GM23338 (cell line): ENCODE data around the gene P2RY6. TPM values are rescaled to one million over a fixed set of nuclear protein-coding genes. Genes with fewer than 3 reads are reported as not detected.

Experiments
- ATAC-seq: fragments of 200-7000 bp; cut with Tn5 transposase; 3 replicates; pipeline ENCODE4 v1.9.1; 2020
- DNase-seq: peaks from one replicate; pipeline ENCODE4 v3.0.0-alpha.2; 2015; ENCODE audit warnings: low spot score
- H2AFZ ChIP-seq: fragments of 200-600 bp; sonication (generic); 2 replicates; pipeline ENCODE4 v1.8.0; 2016; ENCODE audit warnings: antibody characterized with exemption, mild to moderate bottlenecking, moderate library complexity
- H3F3A ChIP-seq: fragments of 200-600 bp; sonication (generic); replicated peaks from 2 replicates; pipeline ENCODE4 v1.8.0; 2017; ENCODE audit warnings: antibody characterized with exemption, mixed run types, low read depth
- H3K27ac ChIP-seq: fragments of 200-600 bp; sonication (generic); 2 replicates; pipeline ENCODE4 v1.6.1; 2016; ENCODE audit warnings: low read depth
- H3K27me3 ChIP-seq: fragments of 200-600 bp; sonication (generic); 2 replicates; pipeline ENCODE4 v1.8.0; 2016; ENCODE audit warnings: mild to moderate bottlenecking, mixed run types, moderate library complexity; ENCODE audit not compliant: insufficient read depth
- H3K36me3 ChIP-seq: fragments of 200-600 bp; sonication (generic); 2 replicates; pipeline ENCODE4 v1.8.0; 2016; ENCODE audit warnings: mild to moderate bottlenecking; ENCODE audit not compliant: insufficient read depth
- H3K4me1 ChIP-seq: fragments of 200-600 bp; sonication (generic); 2 replicates; pipeline ENCODE4 v1.8.0; 2016; ENCODE audit warnings: mild to moderate bottlenecking, moderate library complexity; ENCODE audit not compliant: insufficient read depth
- H3K4me2 ChIP-seq: fragments of 200-600 bp; sonication (generic); 2 replicates; pipeline ENCODE4 v1.7.1; 2017; ENCODE audit warnings: mixed run types
- H3K4me3 ChIP-seq: fragments of 200-600 bp; sonication (generic); 2 replicates; pipeline ENCODE4 v1.6.1; 2016; ENCODE audit warnings: mixed run types
- H3K79me2 ChIP-seq: fragments of 200-600 bp; sonication (generic); replicated peaks from 2 replicates; pipeline ENCODE4 v1.8.0; 2017; ENCODE audit warnings: mild to moderate bottlenecking; ENCODE audit not compliant: insufficient read depth
- H3K9me2 ChIP-seq: fragments of 200-600 bp; sonication (generic); 2 replicates; pipeline ENCODE4 v1.8.0; 2017; ENCODE audit not compliant: insufficient read depth
- H4K20me1 ChIP-seq: fragments of 200-600 bp; sonication (generic); replicated peaks from 2 replicates; pipeline ENCODE4 v1.8.0; 2017; ENCODE audit warnings: mild to moderate bottlenecking; ENCODE audit not compliant: insufficient read depth
- H3K27ac Mint-ChIP-seq: 2 replicates; pipeline ENCODE4 v1.8.0; 2020; ENCODE audit warnings: inconsistent platforms, mild to moderate bottlenecking, moderate library complexity, mixed read lengths
- H3K27me3 Mint-ChIP-seq: 3 replicates; pipeline ENCODE4 v1.8.0; 2022; ENCODE audit warnings: low read depth, mild to moderate bottlenecking, moderate library complexity, mixed read lengths, inconsistent platforms; ENCODE audit not compliant: insufficient read depth, poor library complexity
- H3K36me3 Mint-ChIP-seq: 3 replicates; pipeline ENCODE4 v1.8.0; 2021; ENCODE audit warnings: low read depth, mild to moderate bottlenecking, inconsistent platforms, moderate library complexity, mixed read lengths
- H3K4me1 Mint-ChIP-seq: 3 replicates; pipeline ENCODE4 v1.8.0; 2020; ENCODE audit warnings: mild to moderate bottlenecking, inconsistent platforms, mixed read lengths
- H3K4me3 Mint-ChIP-seq: 3 replicates; pipeline ENCODE4 v1.8.0; 2021; ENCODE audit warnings: moderate library complexity, mild to moderate bottlenecking, inconsistent platforms, mixed read lengths
- H3K9me3 Mint-ChIP-seq: 3 replicates; pipeline ENCODE4 v1.8.0; 2020; ENCODE audit warnings: moderate library complexity, mild to moderate bottlenecking, inconsistent platforms, mixed read lengths
- CREB1 ChIP-seq: fragments of 250-450 bp; sonication (Bioruptor Pico); IDR thresholded peaks from 2 replicates; pipeline ENCODE4 v1.5.0; 2020; ENCODE audit warnings: low read depth, mild to moderate bottlenecking, moderate library complexity
- EZH2 ChIP-seq: fragments of 200-600 bp; sonication (generic); IDR thresholded peaks from one replicate; pipeline ENCODE4 v1.8.0; 2017; ENCODE audit warnings: antibody characterized with exemption, mild to moderate bottlenecking, low read depth; ENCODE audit not compliant: unreplicated experiment
- EZH2phosphoT487 ChIP-seq: fragments of 200-600 bp; sonication (generic); IDR thresholded peaks from one replicate; pipeline ENCODE4 v1.8.1; 2018; ENCODE audit warnings: antibody characterized with exemption; ENCODE audit not compliant: unreplicated experiment
- JUNB ChIP-seq: IDR thresholded peaks from one replicate; pipeline ENCODE4 v1.6.1; 2016; ENCODE audit warnings: antibody characterized with exemption; ENCODE audit not compliant: unreplicated experiment
- NANOG ChIP-seq: IDR thresholded peaks from 2 replicates; pipeline ENCODE4 v1.6.1; 2016; ENCODE audit warnings: antibody characterized with exemption, borderline replicate concordance
- POLR2AphosphoS5 ChIP-seq: IDR thresholded peaks from 2 replicates; pipeline ENCODE4 v1.6.1; 2016; ENCODE audit warnings: antibody characterized with exemption, low read depth
- STAT1 ChIP-seq: IDR thresholded peaks from one replicate; pipeline ENCODE4 v1.6.1; 2016; ENCODE audit warnings: antibody characterized with exemption; ENCODE audit not compliant: unreplicated experiment
- ZNF114 ChIP-seq: fragments of 250-450 bp; sonication (Bioruptor Pico); IDR thresholded peaks from 2 replicates; pipeline ENCODE4 v1.5.0; 2020; ENCODE audit warnings: mild to moderate bottlenecking, moderate library complexity
- ZNF331 ChIP-seq: fragments of 250-450 bp; sonication (Bioruptor Pico); IDR thresholded peaks from 2 replicates; pipeline ENCODE4 v1.5.0; 2020; ENCODE audit warnings: low read depth, mild to moderate bottlenecking, moderate library complexity
- polyA plus RNA-seq: library from polyadenylated mRNA; unstranded; fragments of >200 nt; fragmentation: Nextera tagmentation; extraction: Ambion mirVana; gene quantifications from 2 replicates; pipeline ENCODE4 v1.2.1, GENCODE V29; 2016
- total RNA-seq: library from RNA; depleted of rRNA; stranded (reverse); fragments of >200 nt; shearing (Covaris generic); gene quantifications from 2 replicates; pipeline ENCODE4 v1.2.3, GENCODE V29; 2014
- TF ChIP-seq, protein P1 (sequence below): fragments of 250-450 bp; sonication (Bioruptor Pico); IDR thresholded peaks from 2 replicates; pipeline ENCODE4 v1.5.0; 2020; ENCODE audit warnings: mild to moderate bottlenecking, moderate library complexity
- TF ChIP-seq, protein P2 (sequence below), 2 experiments: fragments of 200-600 bp in 1 of 2; sonication (generic) in 1 of 2; conservative IDR thresholded peaks; 2 replicates each; pipeline versions ENCODE4 v1.5.1 to v1.6.1; 2016 to 2017; ENCODE audit warnings: antibody characterized with exemption in 2 of 2, low read depth in 2 of 2, mild to moderate bottlenecking in 2 of 2, moderate library complexity in 1 of 2
- TF ChIP-seq, protein P3 (sequence below): IDR thresholded peaks from one replicate; pipeline ENCODE4 v1.6.1; 2018; ENCODE audit warnings: antibody characterized with exemption; ENCODE audit not compliant: unreplicated experiment
- TF ChIP-seq, protein P4 (sequence below): IDR thresholded peaks from 2 replicates; pipeline ENCODE4 v1.6.1; 2016; ENCODE audit warnings: antibody characterized with exemption

Gene P2RY6
- total and polyA plus RNA-seq, 2 experiments from 2014 or later, result not detected

DNA sequence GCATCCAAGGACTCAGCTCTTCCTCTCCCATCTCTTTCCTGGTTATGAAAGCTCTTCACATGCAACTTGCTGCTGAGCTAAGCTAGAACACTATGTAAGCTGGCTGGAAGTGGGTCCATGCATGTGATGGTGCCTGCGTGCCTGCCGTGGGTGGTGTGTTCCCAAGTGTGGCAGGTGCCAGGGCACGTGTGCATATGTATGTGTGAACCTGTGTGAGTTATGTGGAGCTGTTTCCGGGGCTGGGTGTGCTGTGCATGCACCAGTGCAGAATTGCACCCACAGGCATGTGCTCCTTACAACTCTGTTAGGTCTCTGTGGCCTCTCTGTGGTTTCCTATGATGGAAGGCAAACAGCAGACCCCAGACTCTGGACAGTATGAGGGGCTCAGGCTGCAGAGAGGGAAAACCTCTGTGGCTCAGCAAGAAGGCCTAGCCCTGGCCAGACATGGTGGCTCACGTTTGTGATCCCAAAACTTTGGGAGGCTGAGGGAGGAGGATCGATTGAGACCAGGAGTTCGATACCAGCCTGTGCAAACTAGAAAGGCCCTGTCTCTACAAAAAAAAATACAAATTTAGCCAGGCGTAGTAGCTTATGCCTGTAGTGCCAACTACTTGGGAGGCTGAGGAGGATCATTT is 4.1 kb upstream of the P2RY6 start:
- Mint-ChIP-seq H3K27me3 (peaks cover 20% of the 10 kb centered on the region), H3K4me3 (no peak overlapping the region), H3K27ac (no peak overlapping the region), H3K36me3 (no peaks in the 10 kb centered on the region), H3K9me3 (no peaks in the 10 kb centered on the region), H3K4me1 (peaks cover 45% of the 10 kb centered on the region)
- H3K79me2 ChIP-seq, result no peaks in the 10 kb centered on the region
- no peak overlapping the region for H3K4me3 ChIP-seq
- H3F3A ChIP-seq, result no peaks in the 10 kb centered on the region
- no peak overlapping the region for H3K4me2 ChIP-seq
- no peaks in the 10 kb centered on the region for H3K36me3 ChIP-seq
- ATAC-seq, result no peak
- H4K20me1 ChIP-seq, result no peaks in the 10 kb centered on the region
- H3K27ac ChIP-seq, result no peak overlapping the region
- no peak overlapping the region for H2AFZ ChIP-seq
- H3K9me2 ChIP-seq, result no peaks in the 10 kb centered on the region
- peaks cover 24% of the 10 kb centered on the region for H3K27me3 ChIP-seq
- H3K4me1 ChIP-seq, result peaks cover 3% of the 10 kb centered on the region; the same call in 1 of the 2 replicates
- TF ChIP-seq ZNF114 (no peak), POLR2AphosphoS5 (no peak), CREB1 (CRISPR knock-in tag) (no peak), EZH2phosphoT487 (no peak), ZNF331 (CRISPR knock-in tag) (no peak), EZH2 (no peak), JUNB (no peak), NANOG (no peak), STAT1 (no peak)
- TF ChIP-seq, protein P1, sequence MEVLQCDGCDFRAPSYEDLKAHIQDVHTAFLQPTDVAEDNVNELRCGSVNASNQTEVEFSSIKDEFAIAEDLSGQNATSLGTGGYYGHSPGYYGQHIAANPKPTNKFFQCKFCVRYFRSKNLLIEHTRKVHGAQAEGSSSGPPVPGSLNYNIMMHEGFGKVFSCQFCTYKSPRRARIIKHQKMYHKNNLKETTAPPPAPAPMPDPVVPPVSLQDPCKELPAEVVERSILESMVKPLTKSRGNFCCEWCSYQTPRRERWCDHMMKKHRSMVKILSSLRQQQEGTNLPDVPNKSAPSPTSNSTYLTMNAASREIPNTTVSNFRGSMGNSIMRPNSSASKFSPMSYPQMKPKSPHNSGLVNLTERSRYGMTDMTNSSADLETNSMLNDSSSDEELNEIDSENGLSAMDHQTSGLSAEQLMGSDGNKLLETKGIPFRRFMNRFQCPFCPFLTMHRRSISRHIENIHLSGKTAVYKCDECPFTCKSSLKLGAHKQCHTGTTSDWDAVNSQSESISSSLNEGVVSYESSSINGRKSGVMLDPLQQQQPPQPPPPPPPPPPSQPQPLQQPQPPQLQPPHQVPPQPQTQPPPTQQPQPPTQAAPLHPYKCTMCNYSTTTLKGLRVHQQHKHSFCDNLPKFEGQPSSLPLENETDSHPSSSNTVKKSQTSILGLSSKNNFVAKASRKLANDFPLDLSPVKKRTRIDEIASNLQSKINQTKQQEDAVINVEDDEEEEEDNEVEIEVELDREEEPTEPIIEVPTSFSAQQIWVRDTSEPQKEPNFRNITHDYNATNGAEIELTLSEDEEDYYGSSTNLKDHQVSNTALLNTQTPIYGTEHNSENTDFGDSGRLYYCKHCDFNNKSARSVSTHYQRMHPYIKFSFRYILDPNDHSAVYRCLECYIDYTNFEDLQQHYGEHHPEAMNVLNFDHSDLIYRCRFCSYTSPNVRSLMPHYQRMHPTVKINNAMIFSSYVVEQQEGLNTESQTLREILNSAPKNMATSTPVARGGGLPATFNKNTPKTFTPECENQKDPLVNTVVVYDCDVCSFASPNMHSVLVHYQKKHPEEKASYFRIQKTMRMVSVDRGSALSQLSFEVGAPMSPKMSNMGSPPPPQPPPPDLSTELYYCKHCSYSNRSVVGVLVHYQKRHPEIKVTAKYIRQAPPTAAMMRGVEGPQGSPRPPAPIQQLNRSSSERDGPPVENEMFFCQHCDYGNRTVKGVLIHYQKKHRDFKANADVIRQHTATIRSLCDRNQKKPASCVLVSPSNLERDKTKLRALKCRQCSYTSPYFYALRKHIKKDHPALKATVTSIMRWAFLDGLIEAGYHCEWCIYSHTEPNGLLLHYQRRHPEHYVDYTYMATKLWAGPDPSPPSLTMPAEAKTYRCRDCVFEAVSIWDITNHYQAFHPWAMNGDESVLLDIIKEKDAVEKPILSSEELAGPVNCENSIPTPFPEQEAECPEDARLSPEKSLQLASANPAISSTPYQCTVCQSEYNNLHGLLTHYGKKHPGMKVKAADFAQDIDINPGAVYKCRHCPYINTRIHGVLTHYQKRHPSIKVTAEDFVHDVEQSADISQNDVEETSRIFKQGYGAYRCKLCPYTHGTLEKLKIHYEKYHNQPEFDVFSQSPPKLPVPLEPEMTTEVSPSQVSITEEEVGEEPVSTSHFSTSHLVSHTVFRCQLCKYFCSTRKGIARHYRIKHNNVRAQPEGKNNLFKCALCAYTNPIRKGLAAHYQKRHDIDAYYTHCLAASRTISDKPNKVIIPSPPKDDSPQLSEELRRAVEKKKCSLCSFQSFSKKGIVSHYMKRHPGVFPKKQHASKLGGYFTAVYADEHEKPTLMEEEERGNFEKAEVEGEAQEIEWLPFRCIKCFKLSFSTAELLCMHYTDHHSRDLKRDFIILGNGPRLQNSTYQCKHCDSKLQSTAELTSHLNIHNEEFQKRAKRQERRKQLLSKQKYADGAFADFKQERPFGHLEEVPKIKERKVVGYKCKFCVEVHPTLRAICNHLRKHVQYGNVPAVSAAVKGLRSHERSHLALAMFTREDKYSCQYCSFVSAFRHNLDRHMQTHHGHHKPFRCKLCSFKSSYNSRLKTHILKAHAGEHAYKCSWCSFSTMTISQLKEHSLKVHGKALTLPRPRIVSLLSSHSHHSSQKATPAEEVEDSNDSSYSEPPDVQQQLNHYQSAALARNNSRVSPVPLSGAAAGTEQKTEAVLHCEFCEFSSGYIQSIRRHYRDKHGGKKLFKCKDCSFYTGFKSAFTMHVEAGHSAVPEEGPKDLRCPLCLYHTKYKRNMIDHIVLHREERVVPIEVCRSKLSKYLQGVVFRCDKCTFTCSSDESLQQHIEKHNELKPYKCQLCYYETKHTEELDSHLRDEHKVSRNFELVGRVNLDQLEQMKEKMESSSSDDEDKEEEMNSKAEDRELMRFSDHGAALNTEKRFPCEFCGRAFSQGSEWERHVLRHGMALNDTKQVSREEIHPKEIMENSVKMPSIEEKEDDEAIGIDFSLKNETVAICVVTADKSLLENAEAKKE, result no peak
- TF ChIP-seq, protein P2, sequence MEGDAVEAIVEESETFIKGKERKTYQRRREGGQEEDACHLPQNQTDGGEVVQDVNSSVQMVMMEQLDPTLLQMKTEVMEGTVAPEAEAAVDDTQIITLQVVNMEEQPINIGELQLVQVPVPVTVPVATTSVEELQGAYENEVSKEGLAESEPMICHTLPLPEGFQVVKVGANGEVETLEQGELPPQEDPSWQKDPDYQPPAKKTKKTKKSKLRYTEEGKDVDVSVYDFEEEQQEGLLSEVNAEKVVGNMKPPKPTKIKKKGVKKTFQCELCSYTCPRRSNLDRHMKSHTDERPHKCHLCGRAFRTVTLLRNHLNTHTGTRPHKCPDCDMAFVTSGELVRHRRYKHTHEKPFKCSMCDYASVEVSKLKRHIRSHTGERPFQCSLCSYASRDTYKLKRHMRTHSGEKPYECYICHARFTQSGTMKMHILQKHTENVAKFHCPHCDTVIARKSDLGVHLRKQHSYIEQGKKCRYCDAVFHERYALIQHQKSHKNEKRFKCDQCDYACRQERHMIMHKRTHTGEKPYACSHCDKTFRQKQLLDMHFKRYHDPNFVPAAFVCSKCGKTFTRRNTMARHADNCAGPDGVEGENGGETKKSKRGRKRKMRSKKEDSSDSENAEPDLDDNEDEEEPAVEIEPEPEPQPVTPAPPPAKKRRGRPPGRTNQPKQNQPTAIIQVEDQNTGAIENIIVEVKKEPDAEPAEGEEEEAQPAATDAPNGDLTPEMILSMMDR (conservative IDR thresholded peaks at IDR 0.05; ENCODE audit: low read depth in 2 of 2), result no peak
- TF ChIP-seq, protein P3, sequence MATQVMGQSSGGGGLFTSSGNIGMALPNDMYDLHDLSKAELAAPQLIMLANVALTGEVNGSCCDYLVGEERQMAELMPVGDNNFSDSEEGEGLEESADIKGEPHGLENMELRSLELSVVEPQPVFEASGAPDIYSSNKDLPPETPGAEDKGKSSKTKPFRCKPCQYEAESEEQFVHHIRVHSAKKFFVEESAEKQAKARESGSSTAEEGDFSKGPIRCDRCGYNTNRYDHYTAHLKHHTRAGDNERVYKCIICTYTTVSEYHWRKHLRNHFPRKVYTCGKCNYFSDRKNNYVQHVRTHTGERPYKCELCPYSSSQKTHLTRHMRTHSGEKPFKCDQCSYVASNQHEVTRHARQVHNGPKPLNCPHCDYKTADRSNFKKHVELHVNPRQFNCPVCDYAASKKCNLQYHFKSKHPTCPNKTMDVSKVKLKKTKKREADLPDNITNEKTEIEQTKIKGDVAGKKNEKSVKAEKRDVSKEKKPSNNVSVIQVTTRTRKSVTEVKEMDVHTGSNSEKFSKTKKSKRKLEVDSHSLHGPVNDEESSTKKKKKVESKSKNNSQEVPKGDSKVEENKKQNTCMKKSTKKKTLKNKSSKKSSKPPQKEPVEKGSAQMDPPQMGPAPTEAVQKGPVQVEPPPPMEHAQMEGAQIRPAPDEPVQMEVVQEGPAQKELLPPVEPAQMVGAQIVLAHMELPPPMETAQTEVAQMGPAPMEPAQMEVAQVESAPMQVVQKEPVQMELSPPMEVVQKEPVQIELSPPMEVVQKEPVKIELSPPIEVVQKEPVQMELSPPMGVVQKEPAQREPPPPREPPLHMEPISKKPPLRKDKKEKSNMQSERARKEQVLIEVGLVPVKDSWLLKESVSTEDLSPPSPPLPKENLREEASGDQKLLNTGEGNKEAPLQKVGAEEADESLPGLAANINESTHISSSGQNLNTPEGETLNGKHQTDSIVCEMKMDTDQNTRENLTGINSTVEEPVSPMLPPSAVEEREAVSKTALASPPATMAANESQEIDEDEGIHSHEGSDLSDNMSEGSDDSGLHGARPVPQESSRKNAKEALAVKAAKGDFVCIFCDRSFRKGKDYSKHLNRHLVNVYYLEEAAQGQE, result no peak
- TF ChIP-seq, protein P4, sequence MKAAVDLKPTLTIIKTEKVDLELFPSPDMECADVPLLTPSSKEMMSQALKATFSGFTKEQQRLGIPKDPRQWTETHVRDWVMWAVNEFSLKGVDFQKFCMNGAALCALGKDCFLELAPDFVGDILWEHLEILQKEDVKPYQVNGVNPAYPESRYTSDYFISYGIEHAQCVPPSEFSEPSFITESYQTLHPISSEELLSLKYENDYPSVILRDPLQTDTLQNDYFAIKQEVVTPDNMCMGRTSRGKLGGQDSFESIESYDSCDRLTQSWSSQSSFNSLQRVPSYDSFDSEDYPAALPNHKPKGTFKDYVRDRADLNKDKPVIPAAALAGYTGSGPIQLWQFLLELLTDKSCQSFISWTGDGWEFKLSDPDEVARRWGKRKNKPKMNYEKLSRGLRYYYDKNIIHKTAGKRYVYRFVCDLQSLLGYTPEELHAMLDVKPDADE, result no peak
- DNase-seq, result no peak
